ENCODE data around the gene RNF40. TPM values are rescaled to one million over a fixed set of nuclear protein-coding genes. Genes with fewer than 3 reads are reported as not detected.
"Not testable (repeated sequence)": the region's sequence is repeated elsewhere in the genome, so short reads cannot be mapped to it uniquely, and the experiment has no call there.

RNF40 gene
- polyA plus RNA-seq, 5 donors, result 89.0 to 108 (median 94.4) TPM

DNA sequence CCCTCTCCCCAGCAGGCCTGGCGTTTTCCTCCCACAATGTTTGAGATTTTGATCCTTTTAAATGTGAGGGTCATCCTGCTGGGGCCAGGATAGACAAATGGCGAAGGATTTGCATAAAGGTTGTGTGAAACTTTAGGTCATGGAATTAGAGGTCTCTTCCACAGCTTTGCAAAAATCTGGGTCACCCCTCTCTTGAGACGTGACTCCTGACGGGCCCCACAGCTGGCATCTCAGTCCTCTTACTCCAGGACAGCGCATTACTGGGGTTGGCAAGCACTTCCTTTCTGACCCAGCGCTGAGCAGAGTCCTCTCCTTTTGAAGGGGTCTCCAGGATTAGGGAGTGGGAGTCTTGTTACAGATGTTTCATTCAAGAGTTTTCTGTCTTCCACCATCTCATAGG, 17.5 kb downstream of the RNF40 start:
- DNase-seq, result no peak

- DNase-seq, result no peak
Measured at GRCh38 chr16:30780021-30780420, 17.9 kb downstream of the RNF40 start.

GRCh38 chr16:30780549-30780948, 18.4 kb downstream of the RNF40 start:
- DNase-seq, result no peak

DNA sequence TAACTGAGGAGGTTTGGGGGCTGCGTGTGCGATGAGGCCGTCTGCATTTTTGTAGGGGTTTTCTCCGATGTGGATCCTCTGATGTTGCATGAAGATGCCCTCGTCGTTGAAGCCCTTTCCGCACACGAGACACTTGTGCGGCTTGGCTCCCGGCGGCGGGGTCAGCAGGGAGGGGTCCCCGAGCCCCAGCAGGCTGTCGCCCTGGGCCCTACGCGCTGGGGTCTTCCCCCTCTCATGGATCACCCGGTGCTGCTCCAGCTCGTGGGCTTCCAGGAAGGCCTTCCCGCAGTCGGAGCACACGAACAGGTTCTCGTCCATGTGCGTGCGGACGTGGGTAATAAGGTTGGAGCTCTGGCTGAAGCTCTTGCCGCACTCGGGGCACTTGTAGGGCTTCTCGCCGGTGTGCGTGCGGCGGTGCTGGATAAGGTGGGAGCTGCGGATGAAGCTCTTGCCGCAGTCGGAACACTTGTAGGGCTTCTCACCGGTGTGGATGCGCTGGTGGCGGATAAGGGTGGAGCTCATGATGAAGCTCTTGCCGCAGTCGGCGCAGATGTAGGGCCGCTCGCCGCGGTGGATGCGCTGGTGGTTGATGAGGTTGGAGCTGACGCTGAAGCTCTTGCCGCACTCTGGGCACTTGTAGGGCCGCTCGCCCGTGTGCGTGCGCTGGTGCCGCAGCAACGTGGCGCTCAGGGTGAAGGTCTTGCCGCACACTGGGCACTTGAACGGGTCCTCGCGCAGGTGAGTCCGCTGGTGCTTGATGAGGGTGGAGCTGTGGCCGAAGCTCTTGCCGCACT, 20.6 kb downstream of the RNF40 start:
- DNase-seq, result no peak

DNA sequence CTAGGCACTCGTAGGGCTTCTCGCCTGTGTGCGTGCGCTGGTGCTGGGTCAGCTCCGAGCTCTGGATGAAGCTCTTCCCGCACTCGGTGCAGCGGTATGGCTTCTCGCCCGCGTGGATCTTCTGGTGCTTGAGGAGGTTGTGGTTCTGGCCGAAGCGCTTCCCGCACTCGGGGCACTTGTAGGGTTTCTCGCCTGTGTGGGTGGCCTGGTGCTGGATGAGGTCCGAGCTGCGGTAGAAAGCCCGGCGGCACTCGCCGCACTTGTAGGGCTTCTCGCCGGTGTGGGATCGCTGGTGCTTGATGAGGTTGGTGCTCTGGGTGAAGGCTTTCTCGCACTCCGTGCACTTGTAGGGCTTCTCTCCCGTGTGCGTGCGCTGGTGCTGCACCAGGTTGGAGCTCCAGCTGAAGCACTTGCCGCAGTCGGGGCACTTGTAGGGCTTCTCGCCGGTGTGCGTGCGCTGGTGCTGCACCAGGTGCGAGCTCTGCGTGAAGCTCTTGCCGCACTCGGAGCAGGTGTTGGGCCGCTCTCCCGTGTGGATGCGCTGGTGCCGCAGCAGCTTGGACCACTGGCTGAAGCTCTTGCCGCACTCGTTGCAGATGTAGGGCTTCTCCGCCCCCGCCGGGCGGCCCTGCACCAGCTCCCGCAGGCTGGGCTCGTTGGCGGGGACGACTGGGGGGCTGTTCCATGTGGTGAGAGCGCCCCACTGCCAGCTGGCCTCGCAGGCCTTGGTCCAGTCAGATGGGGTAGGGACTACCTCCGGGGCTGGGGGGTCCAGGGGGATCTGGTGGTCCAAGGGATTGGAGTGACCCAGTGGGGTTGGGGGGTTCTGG, 21.4 kb downstream of the RNF40 start:
- DNase-seq, result no peak

DNA sequence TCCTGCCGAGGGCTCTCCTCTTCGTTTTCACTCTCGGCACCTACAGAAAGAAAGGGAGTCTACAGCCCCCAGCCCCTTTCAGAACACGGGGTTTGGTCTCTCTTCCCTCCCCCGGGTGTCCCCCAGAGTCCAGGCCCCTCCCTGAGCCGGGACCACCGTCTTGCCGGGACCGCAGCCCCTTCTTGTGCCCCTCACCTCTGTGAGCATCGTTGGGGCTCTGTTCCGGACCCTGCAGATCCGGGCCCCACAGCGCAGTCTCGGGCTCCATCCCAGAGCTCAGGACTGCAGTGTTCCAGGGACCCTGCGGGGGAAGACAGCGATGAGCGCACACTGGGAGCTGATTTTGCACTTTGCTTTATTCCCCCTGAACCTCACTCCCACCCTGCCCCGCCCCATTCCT, 22.1 kb downstream of the RNF40 start:
- no peak for DNase-seq

DNA sequence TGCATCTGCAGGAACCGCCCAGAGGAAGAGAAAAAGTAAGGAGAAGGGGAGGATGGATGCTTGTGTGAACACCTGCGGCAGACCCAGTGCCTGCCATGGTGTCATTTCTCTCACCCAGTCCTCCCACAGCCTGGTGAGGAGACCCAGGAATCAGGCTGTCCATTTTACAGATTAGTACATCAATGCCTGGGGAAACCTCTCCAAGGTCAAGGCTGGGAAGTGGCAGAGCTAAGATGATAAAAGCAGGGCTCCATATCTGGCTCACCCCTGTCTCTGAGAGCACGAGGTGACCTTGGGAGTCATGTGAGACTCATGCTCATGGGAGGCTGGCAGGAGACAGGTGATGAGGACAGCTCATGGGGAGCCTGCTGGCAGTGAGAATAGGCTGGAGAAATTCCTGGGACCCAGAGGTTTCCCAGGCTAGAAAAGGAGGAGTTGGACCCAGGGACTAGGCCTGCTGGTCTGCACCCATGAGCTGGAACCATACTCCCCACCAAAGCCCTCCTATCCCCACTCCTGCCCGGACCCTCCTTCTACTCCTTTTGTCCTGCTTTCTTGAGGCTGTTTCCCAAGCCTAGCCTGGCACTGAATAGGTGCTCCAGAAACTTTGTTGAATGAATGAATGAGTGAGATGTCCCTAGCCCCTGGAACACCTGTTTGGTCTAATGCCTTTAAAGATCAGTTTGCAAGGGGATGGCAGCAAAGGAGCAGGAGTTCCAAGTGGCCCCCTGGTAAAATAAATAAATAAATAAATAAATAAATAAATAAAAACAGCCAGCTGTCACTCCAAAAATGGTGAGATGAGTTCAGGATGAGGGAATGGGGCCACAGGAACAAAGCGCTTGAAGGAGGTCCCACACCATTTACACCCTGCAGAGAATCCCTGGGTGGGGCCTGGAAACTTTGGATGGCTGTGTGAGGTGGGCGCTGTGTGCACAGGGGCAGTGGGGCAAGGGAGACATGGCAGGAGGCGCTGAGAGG, 23.3 kb downstream of the RNF40 start:
- no peak for DNase-seq

DNA sequence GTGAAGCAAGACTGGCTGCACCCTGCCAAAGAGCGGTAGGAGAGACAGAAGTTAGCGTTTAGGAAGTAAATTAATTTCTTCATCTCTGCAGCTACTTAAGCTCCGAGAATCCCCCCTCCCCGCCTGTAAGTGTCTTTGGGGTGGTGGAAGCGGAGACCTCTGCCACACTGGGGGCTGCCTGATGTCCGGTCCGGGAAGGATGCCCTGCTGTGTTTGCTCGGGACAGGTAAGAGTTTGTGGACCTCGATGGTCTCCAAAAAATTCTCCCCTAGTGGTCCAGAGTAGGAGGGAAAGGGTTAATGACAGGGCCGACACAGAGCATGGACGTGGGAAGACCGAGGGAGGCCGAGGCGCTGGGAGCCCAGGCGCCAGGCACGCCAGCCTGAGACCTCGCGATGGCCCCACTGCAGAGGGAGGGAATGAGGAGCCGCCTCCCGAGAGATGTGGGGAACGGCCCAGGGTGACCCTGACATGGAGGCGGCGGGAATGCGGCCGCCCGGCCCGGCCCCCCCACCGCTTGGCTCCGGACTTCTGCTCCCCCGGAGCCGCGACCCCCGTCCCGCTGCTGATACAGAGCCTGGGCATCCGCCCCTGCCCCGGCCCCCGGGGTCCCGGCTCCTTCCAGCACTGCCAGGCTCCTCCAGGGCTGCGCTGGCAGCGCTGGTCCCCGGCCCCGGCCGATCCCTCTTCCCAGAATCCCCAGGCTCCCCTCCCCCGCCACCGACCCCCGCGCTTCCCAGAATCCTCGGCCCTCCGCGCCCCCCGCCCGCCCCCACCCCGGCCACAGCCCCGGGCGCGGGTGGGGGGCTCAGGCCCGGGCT, 24.2 kb downstream of the RNF40 start:
- peak in 1 of 2 donors; percentile 41 for DNase-seq

- DNase-seq, result peak; percentile 79 to 83
Measured at GRCh38 chr16:30786936-30787612, 25.0 kb downstream of the RNF40 start, which contains the start of gene ZNF629. Gene ZNF629, minus strand, starts transcription at chr16:30787205. Its CDS starts 2,723 bp downstream, at chr16:30784482.

GRCh38 chr16:30787613-30788378, 25.7 kb downstream of the RNF40 start:
- DNase-seq, result no peak

DNA sequence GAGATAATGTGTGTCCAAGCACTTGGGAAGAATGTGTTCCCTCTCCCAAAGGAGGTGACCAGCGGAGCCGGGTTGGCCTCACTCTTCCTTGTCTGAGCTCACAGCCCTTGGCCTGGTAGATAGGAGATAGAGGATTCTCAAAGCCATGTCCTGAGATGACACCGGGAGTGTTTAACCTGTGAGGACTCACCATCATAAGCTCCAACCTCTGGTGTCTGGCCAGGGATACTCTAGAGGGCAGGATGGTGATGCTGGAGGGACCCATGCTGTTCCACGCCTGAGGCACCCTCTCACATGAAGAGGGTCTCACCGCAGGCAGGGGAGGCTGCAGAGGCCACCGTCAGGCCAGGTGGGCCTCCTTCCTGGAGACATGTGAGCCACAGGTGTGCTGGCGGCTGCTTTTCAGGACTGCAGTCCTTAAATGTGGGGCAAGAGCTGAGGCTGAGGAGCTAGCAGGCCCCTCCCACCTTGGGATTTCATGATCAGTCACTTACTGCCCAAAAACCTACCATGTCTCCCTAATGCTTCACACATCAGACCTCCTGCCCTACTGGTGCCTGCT, 31.5 kb downstream of the RNF40 start:
- no peak for DNase-seq

DNA sequence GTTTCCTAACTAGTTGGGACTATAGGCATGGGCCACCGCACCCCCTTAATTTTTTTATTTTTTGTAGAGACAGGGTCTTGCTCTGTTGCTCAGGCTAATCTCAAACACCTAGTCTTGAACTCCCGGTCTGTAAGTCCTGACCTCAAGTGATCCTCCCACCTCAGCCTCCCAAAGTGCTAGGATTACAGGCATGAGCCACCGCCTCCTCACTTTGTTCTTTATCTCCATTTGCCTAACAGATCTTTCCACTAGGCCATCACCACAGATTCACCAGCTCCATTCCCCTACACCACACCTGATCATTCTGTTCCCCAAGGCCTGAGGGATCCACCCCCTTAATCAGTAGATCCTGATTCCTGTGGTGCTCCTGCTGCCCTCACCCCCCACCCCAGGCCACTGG, 32.5 kb downstream of the RNF40 start:
- no peak for DNase-seq

- no peak for DNase-seq
Measured at GRCh38 chr16:30797670-30798309, 35.7 kb downstream of the RNF40 start.

DNA sequence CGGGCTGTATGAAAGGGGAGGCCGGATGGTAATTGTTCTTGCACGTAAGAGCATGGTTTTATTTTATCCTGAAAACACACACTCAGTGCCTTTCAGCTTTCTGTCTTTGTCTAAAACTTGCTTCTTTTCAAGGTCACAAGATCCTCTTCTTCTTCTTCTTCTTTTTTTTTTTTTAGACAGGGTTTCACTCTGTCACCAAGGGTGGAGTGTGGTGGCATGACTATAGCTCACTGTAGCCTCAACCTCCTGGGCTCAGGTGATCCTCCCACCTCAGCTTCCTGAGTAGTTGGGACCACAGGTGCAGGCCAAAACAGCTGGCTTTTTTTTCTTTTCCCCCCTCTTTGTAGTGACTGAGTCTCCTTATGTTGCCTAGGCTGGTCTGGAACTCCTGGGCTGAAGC, 40.8 kb downstream of the RNF40 start:
- DNase-seq, result no peak

GRCh38 chr16:30805056-30805369, 42.9 kb downstream of the RNF40 start:
- no peak for DNase-seq

- DNase-seq, result peak; percentile 81 to 84
Measured at GRCh38 chr16:30805370-30806169, 43.4 kb downstream of the RNF40 start.

DNA sequence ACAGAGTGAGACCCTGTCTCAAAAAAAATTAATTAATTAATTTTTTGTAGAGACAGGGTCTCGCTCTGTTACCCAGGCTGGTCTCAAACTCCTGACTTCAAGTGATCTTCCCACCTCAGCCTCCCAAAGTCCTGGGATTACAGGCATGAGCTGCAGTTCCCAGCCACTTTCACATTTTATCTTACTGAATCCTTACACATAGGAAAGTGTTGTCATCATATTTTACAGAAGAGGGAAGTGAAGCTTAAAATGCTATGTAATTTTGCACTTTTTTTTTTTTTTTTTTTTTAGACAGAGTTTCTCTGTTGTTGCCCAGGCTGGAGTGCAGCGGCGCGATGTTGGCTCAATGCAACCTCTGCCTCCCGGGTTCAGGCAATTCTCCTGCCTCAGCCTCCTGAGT, 46.0 kb downstream of the RNF40 start:
- no peak for DNase-seq

DNA sequence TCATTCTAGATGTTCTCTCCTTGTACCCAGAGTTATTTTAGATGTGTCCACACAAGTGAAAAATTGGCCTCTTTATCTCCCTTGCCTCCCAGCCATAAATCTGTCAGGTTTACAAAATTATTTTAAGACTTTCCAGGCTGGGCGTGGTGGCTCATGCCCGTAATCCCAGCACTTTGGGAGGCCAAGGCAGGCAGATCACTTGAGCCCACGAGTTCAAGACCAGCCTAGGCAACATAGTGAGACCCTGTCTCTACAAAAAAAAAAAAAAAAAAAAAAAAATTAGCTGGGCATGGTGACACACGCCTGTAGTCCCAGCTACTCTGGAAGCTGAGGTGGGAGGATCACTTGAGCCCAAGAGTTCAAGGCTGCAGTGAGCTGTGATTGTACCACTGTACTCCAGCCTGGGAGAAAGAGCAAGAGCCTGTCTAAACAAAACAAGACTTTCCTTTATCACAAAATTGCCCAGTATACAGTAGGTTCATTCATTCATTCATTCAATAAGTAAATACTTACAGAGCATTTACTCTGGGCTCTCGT, 46.8 kb downstream of the RNF40 start:
- DNase-seq, result not testable (repeated sequence)
